Neutrophil (primary cell): ENCODE results near the gene ZNF296.
"Not testable (repeated sequence)": the region's sequence is repeated elsewhere in the genome, so short reads cannot be mapped to it uniquely, and the experiment has no call there.

Experiments
- H3K27ac ChIP-seq: fragments of 200-600 bp; sonication (generic); 2 replicates; pipeline ENCODE4 v1.5.1; 2016; ENCODE audit warnings: mild to moderate bottlenecking, moderate library complexity
- H3K27me3 ChIP-seq: fragments of 200-600 bp; sonication (generic); 2 replicates; pipeline ENCODE4 v1.6.0; 2016; ENCODE audit warnings: mild to moderate bottlenecking
- H3K36me3 ChIP-seq: fragments of 200-600 bp; sonication (generic); 2 replicates; pipeline ENCODE4 v1.5.1; 2017
- H3K4me1 ChIP-seq, 2 experiments: fragments of 200-600 bp in 1 of 2; sonication (generic) in 1 of 2; 1 replicate in 1 of 2; 2 replicates in 1 of 2; pipeline versions ENCODE4 v1.5.1 to v1.6.1; 2013 to 2016; ENCODE audit warnings: low read depth in 1 of 2, low read length in 1 of 2, mild to moderate bottlenecking in 1 of 2, moderate library complexity in 1 of 2; ENCODE audit not compliant: control insufficient read depth in 1 of 2, insufficient read depth in 1 of 2
- H3K4me3 ChIP-seq, 2 experiments: fragments of 200-600 bp in 1 of 2; sonication (generic) in 1 of 2; 1 replicate in 1 of 2; 2 replicates in 1 of 2; pipeline ENCODE4 v1.5.1; 2013 to 2016; ENCODE audit warnings: low read depth in 1 of 2, low read length in 1 of 2, mild to moderate bottlenecking in 1 of 2, moderate library complexity in 1 of 2
- H3K9me3 ChIP-seq: fragments of 200-600 bp; sonication (generic); 2 replicates; pipeline ENCODE4 v1.5.1; 2016
- CTCF ChIP-seq: fragments of 200-600 bp; sonication (generic); IDR thresholded peaks from 2 replicates; pipeline ENCODE4 v1.5.1; 2016; ENCODE audit warnings: antibody characterized with exemption

Gene ZNF296

GRCh38 chr19:45107621-45108150 lies 31.4 kb upstream of the ZNF296 start:
- Histone ChIP-seq H3K27ac (no peak overlapping the region), H3K4me3 (no peak overlapping the region), H3K27me3 (no peaks in the 10 kb centered on the region), H3K36me3 (no peaks in the 10 kb centered on the region), H3K4me1 (peaks cover 15 to 26% of the 10 kb centered on the region in 2 experiments), H3K9me3 (no peaks in the 10 kb centered on the region)
- TF ChIP-seq CTCF: no peak

- H3K4me3 ChIP-seq, H3K27ac ChIP-seq, H3K36me3 ChIP-seq, H3K27me3 ChIP-seq, H3K9me3 ChIP-seq: not testable (repeated sequence)
- H3K4me1 ChIP-seq: peaks cover 15 to 19% of the 10 kb centered on the region in 2 experiments
Observed at GRCh38 chr19:45106363-45106762, 30.1 kb upstream of the ZNF296 start.

GRCh38 chr19:45104658-45105349 lies 28.5 kb upstream of the ZNF296 start:
- TF ChIP-seq CTCF: no peak
- Histone ChIP-seq H3K36me3 (peaks cover 7% of the 10 kb centered on the region), H3K27me3 (no peaks in the 10 kb centered on the region), H3K27ac (no peak overlapping the region), H3K4me3 (no peak overlapping the region), H3K4me1 (peaks cover 11% of the 10 kb centered on the region in 2 experiments), H3K9me3 (no peaks in the 10 kb centered on the region)

GRCh38 chr19:45103508-45104319 lies 27.4 kb upstream of the ZNF296 start:
- Histone ChIP-seq H3K4me1 (peaks cover 11% of the 10 kb centered on the region in 2 experiments), H3K4me3 (peak overlapping the region in 1 of 2 experiments; percentile 32), H3K36me3 (peaks cover 8% of the 10 kb centered on the region), H3K27me3 (no peaks in the 10 kb centered on the region), H3K27ac (peak overlapping the region; percentile 62), H3K9me3 (no peaks in the 10 kb centered on the region)
- TF ChIP-seq CTCF: no peak

GRCh38 chr19:45103156-45103507 lies 26.9 kb upstream of the ZNF296 start:
- Histone ChIP-seq H3K4me1 (peaks cover 11% of the 10 kb centered on the region in 2 experiments), H3K27me3 (no peaks in the 10 kb centered on the region), H3K36me3 (peaks cover 8% of the 10 kb centered on the region), H3K27ac (peak overlapping the region; percentile 62), H3K9me3 (no peaks in the 10 kb centered on the region), H3K4me3 (peak overlapping the region in 1 of 2 experiments; percentile 32)
- TF ChIP-seq CTCF: no peak

GRCh38 chr19:45102481-45102880 lies 26.2 kb upstream of the ZNF296 start:
- Histone ChIP-seq H3K27me3 (no peaks in the 10 kb centered on the region), H3K4me3 (no peak overlapping the region), H3K9me3 (no peaks in the 10 kb centered on the region), H3K4me1 (peaks cover 11% of the 10 kb centered on the region in 2 experiments), H3K36me3 (peaks cover 8% of the 10 kb centered on the region), H3K27ac (peak overlapping the region; percentile 62)
- TF ChIP-seq CTCF: no peak
